HG03103 (cell line): ENCODE measurements around the gene PRDM16.

Experiments used
- ATAC-seq: cut with Tn5 transposase; IDR thresholded peaks from one replicate; pipeline ENCODE4 v1.9.1; 2021; ENCODE audit warnings: low read depth; ENCODE audit not compliant: unreplicated experiment

The PRDM16 gene

DNA sequence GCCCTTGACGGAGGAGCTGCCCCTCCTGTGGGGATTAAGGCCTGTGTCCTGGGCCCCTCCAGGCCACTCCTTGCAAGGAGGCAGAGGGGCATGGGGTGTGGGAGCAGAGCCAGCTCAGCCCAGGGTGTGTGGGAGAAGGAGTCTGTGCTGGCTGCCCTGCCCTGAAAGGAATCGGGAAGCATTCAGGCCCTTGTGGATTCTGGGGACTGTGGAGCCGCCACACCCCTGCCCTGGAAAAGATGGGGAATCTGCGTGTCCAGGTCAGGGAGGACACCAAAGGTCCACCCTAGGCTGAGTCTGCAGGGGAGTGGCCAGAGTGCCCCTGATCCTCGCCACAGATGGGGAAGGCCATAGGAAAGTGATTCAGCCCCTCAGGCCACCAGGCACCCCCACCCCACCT lies 16.5 kb upstream of the PRDM16 start:
- no peak for ATAC-seq

DNA sequence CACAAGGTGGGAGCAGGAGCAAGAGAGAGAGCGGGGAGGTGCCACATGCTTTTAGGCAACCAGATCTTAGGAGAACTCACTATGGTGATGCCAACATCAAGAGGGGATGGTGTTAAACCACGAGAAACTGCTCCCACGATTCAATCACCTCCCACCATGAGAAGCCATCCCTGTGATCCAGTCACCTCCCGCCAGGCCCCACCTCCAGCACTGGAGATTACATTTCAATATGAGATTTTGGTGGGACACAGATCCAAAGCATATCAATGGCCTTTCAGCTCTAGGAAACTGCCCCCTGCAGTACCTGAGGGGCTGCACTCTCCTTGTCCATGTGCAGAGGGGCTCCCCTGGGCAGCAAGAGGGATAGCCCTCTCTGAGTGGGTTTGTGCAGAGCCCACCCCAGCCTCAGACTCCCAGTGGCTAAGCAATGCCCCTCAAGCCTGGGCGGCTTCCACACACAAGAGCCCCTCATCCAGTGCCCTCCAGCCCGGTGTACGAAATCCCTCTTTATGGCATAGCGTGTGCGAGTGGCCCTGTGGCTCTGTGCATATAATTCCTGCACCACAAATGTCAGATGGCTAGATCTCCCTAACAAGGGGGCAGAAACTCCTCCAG lies 15.5 kb upstream of the PRDM16 start:
- ATAC-seq, result no peak

DNA sequence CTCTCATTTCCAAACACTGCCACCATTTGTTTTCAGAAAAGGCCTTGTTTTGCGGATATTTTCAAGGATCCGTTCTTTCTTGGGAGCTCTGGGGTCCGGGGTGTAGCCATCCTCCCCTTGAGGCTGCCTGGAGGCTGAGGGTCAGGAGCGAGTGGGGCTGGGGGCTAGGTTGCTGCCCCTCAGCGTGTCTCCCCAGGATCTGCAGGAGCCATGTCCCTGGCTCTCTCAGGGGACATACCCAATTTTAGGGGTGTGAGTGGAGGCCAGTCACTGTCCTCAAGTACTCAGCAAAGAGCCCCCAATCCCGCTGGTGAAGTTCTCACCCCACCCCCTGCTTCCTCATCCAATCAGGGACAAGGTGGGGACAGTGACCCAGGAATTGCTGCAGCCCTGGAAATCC lies 15.0 kb upstream of the PRDM16 start:
- no peak for ATAC-seq

DNA sequence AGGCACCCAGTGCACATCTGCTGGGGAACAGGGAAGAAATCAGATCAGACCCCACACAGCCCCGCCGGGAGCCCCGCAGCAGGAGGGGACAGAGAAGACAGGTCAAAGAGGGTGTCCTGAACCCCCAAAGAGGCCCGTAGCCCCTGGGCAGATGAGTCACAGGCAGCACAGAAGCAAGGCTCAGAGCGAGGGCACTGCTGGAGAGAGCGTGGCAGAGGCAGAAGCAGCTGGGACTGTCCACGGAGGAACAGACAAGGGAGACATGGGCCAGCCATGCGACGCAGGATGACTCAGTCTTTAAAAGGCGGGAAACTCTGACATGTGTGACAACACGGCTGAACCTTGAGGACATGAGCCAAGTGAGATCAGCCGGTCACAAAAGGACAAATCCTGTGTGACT lies 14.5 kb upstream of the PRDM16 start:
- ATAC-seq, result no peak

DNA sequence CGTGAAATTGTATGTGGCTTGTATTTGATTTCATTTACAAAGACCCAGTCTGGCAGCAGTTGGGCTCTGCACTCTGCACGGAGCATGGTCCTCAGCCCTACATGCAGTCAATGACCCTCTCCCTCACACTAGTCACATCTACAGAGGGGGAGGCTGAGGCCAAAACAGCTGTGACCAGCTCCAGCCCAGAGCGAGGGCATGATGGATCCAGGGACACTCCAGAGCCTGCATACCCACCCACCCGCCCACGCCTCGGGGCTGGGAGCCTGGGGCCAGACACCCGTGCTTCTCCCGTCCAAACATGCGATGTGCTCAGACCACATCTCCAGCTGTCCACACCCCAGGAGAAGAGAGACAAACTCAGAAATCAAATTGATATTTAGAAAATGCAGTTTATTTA lies 14.0 kb upstream of the PRDM16 start:
- ATAC-seq, result no peak

DNA sequence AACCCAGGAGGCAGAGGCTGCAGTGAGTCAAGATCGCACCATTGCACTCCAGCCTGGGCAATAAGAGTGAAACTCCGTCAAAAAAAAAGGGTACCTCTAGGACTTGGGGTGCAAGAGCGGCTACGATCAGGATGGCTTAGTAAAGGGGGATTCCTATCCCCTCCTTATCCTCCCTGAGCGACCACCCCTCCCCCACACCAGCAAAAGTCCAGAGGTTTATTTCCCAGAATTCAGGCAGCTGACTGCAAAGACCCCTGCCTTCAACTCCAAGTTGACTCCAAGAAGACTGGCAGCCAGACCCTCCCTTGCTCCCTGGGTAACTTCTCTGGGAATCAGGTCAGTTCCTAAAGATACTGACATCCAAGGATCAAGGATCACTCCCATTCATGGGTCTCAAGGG lies 12.4 kb upstream of the PRDM16 start:
- ATAC-seq, result no peak

DNA sequence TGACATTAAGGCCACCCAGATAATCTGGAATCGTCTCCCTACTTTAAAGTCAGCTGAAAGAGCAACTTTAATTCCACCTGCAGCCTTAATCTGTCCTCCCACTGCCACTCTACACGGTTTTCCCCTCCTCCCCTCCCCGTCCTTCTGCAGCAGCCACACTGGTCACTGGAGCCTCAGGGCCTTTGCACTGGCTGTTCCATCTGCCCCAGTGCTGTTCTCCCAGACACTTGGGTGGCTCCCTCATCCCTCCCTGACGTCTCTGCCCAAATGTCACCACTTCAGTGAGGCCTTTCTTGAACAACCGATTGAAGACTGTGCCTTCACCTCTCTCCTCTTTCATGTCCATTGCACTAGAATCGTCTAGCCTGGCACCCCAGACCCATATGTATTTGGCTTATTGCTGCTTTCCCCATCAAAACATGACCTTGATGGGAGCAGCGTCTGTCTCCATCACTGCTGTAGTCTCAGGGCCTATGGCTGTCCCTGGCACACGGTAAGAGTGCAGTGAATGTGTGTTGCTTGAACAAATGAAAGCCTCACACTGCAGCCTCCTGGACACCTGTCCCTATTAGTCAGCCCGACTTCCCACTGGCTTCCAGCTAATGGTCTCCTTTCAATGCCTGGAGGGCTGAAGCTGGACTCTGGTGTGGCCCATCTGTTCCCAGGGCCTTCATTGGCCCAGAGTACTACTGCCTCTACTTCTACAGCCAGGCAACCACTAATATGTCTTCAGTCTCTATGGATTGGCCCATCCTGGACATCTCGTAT lies 10.6 kb upstream of the PRDM16 start:
- ATAC-seq, result no peak

DNA sequence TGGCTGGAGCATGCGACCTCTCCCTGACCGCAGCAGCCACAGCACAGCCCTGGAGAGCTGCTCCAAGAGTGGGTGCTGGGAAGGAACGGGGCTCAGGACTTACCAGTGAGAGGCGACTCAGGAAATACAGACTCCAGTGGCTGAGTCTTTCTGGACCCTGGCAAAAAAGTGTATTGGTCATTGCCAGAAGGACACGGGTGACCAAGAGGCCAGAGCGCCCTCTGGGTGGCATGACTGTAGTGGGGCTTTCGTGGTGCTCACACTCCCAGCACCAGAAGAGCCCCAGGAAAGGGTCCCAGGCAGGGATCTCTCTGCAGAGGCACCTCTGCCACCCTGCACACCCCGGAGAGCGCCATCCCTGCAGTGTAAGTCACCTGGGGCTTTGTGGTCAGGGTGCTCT lies 8.9 kb upstream of the PRDM16 start:
- ATAC-seq, result no peak

DNA sequence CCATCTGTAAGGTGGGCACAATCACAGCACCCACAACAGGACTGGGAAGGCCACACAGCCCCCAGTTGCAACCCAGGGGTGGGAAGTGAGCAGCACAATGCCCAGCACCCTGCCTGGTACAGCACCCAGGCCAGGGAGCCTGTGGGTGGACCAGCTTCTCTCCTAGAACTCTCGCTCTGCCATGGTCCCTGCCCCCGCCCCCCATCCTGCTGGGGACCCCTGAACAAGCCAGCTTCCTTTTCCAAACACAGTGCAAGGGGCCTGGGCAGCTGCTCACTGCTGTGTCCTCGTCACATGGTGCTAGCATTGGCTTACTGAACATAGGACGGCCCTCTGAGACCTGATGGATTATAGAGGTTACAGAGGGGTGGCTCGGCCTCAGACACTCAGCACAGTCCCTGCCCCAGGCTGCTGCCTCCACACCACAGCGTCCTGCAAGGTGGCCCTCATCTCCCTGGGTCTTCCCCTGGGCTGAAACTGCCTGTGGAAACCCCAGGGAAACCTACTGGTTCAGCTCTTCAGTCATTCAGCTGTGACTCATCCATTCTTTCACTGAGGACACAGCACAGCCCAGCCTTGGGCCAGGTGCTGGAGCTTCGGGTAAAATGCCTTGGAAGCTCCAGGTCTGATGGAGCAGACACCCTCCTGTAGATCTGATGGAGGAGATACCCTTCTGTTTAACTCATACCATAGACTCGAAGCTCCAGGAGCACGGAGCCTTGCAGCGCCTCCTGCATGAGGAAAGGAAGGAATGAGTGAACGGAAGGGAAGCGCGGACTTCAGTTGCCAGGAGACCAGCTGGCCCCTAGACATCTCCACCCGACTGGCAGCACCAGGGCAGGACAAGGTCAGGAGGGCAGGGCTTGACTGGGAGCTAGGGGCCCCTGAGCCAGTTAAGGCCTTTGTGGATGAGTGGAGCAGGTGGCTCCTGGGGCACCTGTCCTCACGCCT lies 8.1 kb upstream of the PRDM16 start:
- ATAC-seq, result no peak

DNA sequence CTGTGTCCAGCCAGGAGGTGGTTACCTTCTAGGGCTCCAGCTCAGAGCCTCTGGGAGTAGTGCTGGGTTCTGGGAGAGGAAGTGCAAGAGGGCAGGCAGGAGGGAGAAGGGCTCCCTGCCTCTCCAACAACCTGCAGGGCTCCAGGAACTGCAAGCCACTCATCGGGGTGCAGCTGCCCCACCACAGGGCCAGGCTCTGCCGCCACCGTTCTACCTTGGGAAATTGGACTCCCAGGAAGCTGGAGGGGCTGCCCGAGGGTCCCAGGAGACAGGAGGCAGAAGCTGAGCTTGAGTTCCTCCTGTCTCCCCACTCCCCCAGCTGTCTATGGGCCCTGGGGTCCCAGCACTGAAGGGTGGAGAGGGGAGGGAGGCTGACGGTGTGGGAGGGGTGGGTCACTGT lies 7.4 kb upstream of the PRDM16 start:
- no peak for ATAC-seq

DNA sequence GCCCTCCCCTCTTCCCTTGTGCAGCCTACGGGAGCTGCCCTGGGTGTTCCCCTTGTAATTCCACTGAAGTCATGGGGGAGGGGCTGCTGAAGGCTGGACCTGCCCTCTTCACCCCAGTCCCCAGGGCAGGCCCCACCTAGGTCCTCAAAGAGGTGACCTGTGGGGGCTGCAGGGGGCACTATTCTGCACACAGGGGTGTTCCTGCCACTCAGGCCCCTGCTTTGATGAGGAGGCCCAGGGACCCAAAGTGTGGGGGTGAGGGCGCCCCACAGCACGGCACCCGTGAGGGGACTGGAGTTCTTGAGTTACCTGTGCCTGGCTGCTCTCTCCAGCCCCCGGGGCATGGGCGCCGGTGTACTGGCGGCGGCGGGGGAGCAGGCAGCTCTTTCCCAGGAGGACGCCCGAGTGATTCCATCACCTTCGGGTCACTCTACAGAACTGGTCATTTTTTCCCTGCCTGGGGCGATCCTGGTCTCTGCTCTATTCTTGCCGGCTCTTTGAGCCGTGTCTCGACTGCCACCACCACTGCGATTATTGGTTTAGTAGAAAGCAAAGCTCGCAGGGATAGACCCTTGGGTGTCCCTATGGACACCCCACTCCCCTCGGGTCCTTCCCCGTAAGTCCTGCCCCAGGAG lies 6.9 kb upstream of the PRDM16 start:
- ATAC-seq, result no peak

DNA sequence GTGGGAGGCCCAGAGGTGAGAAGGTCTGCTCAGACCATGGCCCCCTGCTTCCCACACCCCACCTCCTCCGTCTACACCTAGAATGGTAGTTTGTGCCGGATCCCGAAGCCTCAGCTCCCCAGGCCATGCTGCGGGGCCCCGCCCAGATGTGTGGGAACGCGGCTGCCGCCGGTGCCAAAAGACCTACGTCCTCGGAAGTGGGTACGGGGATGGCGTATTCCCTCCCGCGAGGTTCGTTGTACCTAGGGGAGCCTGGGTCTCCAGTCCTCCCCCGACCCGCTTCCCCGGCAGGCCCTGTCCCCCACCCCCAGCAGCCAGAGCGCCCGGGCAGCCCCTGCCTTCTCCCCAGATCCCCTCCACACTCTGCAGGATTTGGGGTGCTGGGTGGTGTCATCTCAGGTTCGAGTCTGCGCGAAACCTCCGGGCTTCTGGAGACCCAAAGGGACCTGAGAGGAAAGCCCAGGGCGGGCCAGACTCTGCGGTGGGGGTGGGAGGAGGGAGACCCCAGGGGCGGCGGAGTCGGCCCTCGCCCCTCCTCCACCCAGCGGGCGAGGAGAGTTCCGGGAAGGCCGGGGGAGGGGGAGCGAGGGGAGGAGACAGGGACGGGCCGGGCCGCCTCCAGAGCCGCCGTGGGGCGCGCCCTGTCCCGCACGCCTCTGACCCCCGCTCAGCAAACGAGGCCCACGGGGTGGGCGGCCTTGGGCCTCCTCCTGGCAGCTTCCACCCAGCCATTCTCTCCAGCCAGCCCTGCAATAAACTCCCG lies 6.2 kb upstream of the PRDM16 start:
- no peak for ATAC-seq

DNA sequence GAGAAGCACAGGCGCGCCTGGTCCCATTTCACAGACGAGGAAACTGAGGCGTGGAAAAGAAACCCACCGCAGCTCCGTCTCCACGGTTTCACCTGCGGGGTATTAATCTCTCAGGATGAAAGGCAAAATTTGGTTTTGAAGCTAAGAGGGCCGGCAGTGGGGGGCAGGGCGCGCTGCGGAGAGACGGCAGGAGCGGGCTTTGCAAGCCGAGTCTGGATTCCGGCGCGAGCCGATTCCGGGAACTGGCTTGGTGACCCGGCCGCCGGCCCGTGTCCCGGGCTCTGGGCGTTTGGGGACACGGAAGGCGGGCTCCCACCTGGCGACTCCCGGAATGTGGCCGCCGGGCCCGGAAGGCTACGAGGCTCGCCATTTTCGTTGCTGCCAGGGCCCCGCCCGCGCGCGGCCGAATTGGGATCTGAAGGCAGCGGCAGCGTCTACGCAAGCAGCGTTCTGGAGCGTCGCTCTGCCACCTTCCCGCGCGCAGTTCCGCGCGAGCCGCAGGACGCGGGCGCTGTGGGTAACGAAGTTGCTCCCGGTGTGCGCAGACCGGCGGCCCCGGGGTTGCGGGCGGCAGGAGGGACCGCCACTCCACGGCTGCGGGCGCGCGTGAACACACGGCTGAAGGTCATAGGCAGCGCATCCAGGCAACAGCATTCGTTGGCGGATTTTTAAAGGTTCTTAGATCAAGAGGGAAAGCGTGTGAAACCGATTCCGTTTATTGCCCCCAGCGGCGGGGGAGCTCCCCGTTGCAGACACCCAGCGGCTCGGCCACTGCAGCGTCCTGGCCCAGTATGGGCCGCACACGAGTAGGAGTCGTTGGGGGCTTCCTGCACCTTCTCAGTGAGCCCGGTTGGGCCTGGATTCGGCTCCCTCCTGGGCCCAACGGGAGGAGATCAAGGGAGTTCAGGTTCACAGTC lies 5.4 kb upstream of the PRDM16 start:
- ATAC-seq, result no peak

DNA sequence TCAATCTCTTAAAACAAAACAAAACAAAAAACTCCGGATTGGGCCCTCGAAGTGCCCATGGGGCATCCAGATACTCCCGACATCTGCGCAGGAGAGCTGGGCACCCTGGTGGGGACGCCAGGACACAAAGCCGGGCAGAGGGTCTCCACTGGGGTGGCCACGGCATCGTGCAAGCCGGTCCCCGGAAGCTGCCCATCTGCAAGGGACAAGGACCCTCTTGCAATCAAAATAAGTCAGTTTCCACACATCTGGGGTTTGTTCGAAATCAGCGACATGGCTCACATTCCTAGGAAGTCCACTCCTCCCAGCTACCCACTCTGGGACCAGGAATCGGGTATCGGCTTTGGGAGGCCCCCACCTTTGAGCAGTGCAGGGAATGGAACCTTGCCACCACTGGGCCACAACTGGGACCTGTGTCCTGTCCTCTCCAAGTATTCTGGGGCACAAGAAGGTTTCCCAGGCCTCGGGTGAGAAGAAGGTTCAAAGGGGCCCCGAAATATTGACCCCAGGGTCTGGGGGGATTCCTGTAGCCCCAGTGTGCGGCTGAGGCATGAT lies 4.6 kb upstream of the PRDM16 start:
- ATAC-seq, result no peak

DNA sequence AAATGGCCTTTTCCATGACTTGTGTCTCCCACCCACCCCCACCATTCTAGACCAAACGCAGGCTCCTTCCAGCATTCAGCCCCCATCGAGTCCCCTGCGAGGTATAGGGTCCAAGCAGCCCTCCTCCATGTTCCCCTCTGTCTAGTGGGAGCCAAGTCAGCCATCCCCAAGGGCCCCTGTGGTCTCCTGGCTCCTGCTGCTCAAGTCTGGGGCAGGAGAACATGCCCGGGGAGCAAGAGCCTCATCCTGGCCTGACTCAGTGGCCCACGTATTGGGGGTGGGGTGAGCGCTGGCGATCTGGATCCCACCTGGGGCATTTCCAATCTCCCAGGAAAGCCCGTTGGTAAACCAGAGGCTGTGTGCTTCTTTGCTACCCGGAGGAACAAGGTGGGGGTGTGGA lies 4.1 kb upstream of the PRDM16 start:
- no peak for ATAC-seq

DNA sequence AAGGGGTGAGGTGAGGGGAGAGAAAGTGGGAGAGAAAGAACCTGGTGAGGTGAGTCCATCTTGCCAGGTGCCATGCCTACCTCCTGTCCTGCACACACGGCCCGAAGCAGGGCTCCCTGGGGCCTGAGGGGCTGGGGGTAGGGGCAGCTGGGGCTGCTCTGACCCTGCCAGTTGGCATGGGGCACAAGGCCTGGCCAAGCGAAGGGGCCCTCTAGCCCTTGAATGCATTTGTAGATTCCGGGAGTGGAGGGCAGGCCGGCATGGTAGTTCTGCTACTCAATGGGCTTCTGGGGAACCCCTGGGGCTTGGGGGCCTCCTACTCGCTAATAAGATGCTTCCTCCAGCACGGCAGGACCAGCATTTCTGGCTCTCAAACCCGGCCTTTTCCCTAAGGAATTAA lies 3.6 kb upstream of the PRDM16 start:
- no peak for ATAC-seq

DNA sequence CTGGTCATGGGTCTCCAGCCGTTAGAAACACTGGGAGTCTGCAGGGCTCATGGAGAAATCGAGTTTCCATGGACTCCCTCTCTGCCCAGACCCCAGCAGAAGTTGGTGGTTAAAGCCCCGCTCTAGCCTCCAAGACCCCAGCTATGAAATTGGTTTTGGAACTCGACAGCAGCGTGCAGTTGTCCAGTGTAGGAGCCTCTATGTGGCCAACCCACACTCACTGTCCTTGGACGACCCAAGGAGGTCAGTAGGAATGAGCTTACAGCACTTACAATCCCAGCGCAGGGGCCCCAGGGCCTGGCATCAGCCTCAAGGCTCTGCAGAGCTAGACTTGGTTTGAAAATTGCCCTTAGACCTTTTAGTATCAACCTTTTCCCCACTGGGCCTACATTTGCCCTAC lies 3.2 kb upstream of the PRDM16 start:
- no peak for ATAC-seq

DNA sequence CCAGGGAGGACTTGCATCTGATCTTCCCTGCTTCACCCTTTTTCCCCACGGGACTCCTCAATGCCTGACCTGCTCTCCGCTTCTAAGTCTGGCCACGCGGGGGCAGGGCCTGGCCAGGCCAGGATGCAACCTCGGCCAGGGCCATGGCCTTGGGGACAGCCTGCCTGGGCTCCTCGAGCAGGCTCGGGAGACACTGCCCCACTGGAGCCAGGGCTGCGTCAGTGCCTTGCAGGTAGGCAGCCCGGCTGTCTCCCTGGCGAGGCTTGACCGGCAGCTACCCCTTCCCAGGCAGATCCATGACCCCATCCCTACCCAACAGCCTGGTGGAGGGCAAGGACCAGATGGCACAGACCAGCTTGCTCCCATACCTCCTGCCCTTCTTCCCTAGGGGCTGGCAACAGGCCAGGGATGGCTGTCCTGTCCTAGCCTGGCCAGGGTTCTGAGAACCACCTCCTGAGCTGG lies 2.7 kb upstream of the PRDM16 start:
- ATAC-seq, result no peak

DNA sequence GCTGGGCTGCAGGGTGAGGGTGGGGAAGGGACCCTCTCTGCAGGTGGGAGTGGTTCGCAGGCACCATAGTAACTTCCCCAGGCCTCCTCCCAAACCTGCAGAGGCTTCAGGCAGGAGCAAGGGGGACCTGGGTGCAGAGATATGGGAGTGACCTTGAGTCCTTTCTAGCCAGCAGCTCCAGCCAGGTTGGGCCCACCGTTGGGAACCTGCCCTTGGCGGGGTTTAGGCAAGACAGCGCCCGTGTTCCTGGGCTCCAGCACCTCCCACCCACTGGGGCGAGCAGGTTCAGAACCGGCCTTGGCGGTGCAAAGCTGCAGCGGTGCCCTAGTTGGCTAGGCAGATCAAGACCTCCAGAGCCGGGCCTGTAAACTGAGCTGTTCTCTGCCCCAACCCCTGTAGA lies 2.2 kb upstream of the PRDM16 start:
- no peak for ATAC-seq
